Spleen (tissue), 7 donors: Measurements from ENCODE around the gene LPP.

Source experiments
- POLR2A ChIP-seq, 3 donors: fragments of 450-650 bp; IDR thresholded peaks; one replicate each; pipeline ENCODE4 v1.5.1; 2017; ENCODE audit warnings: antibody characterized with exemption in 3 of 3, mild to moderate bottlenecking in 1 of 3
- TF ChIP-seq, protein P1 (sequence below), 11 experiments: fragments of 200-600 bp in 7 of 11; fragments of 450-650 bp in 4 of 11; sonication (generic) in 4 of 11; IDR thresholded peaks in 8 of 11; conservative IDR thresholded peaks in 3 of 11; 1 replicate in 7 of 11; 2 replicates in 4 of 11; pipeline versions ENCODE4 v1.4.0 to v1.8.0; 2016 to 2021; ENCODE audit warnings: antibody characterized with exemption in 11 of 11, inconsistent platforms in 4 of 11, mild to moderate bottlenecking in 1 of 11
- donor health status: DM: no; HTN: no; CAD: no; lungs with moderate emphysema.
- donor health status: DM: no; HTN: no; CAD: no.
- donor health status: DM: no; HTN: no; CAD: no.

DNA sequence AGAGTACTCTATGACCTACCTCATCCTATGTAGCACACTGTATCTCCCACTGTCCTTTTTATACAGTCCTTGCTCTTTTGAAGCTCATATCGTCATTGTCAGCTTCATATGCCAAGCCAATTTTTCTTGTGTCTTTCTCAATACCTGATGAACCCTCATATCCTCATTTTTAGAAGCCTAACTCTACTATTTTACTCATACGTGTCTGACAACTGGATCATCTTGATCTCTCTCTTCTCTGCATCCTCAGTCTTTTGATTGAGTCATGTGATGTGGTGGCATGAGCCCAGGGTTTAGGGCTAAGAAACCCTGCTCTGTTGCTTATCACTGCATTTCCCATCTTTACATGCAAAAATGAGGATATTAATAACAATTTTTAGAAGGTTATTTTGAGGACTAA lies 352.0 kb downstream of the LPP start:
- TF ChIP-seq, protein P1, sequence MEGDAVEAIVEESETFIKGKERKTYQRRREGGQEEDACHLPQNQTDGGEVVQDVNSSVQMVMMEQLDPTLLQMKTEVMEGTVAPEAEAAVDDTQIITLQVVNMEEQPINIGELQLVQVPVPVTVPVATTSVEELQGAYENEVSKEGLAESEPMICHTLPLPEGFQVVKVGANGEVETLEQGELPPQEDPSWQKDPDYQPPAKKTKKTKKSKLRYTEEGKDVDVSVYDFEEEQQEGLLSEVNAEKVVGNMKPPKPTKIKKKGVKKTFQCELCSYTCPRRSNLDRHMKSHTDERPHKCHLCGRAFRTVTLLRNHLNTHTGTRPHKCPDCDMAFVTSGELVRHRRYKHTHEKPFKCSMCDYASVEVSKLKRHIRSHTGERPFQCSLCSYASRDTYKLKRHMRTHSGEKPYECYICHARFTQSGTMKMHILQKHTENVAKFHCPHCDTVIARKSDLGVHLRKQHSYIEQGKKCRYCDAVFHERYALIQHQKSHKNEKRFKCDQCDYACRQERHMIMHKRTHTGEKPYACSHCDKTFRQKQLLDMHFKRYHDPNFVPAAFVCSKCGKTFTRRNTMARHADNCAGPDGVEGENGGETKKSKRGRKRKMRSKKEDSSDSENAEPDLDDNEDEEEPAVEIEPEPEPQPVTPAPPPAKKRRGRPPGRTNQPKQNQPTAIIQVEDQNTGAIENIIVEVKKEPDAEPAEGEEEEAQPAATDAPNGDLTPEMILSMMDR (IDR thresholded peaks at IDR 0.05 in 8 of 11, conservative IDR thresholded peaks at IDR 0.05 in 3 of 11) = no peak
- TF ChIP-seq POLR2A (IDR thresholded peaks at IDR 0.05) = no peak
